ENCODE measurements around the gene NSUN5.
A peak's percentile ranks its signal among the peaks of the same experiment; 100 is the strongest.
"Not testable (repeated sequence)": the region's sequence is repeated elsewhere in the genome, so short reads cannot be mapped to it uniquely, and the experiment has no call there.

NSUN5 gene

DNA sequence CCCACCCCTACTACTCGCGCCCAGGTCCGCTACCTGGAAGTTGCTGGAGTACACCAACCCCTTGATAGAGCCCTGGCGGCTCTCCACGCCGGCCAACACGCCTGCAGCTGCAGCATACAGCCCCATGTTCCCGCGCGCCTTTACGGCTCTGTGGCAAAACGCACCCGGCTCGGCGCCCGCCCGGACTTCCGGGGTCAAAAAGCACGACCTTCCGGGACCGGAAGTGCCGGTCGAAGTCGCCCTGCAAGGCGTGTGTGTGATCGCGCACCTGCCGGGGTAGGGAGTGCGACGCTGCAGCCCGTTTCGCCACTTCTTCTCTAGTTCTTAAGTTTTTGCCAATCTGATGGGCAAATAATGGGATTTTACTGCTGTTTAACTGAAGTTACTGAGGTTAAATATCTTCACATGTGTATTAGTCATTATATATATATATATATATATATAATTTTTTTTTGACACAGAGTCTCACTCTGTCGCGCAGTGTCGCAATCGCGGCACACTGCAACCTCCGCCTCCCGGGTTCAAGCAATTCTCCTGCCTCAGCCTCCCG, at the start of gene NSUN5:
Gene NSUN5, minus strand, starts transcription at position 162 of the 550 bp plus-strand sequence. Its CDS starts 36 bp downstream, at position 126.
- DNase-seq = peak; percentile 90

DNA sequence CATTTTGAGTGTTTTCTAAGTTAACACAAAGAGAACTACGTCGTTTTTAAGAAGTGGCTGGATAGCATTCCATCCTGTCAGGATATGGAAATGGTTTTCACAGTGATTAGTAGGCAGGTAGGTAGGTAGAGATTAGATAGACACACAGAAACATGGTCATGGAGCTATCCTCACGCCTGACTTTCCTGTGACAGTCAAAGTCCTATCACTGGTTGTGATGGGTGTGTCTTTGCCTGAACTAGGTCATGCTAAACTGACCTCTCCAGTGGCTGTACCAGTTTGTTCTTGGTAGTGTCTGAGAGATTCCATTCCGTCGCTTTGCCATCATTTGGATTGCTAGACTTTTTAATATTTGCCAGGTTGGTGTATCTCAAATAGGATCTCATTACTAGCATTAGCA, 47.5 kb upstream of the NSUN5 start:
- DNase-seq = no peak

DNA sequence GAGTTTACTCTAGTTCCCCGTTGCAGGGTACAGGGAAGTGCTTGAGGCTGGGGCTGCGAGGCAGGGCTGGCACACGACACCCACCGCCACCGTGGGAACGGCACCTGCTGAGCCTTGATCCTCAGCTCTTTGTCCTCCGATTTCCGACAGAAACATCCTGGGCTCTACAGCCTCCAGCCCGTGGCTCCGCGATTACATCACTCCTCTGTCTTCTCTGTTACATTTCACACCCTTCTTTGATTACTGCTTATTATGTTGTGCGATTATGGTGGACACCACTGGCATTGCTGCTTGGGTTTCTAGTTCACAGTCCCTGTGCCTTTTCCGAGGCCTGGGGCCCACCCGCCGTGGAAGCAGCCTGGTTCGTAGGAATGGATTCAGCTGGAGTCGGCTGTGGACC, 46.2 kb upstream of the NSUN5 start:
- no peak for DNase-seq

DNA sequence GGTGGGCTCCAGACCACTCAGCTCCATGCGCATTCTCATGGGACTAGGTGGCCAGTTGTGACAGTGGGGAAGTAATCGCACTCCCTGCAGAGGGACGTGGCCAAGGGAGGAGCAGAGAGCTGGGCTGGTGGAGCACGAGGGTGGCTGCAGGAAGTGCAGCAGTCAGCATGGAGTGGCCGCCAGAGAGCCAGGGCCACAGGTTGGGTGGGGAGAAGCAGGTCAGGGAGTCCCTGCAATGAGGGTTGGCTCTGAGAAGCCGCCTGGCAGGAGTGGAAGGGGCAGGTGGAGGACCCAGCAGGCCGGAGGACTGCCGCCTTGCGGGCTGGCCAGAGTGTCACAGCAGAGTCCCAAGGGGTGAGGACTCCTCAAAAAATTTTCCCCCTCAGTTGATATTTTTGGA, 45.6 kb upstream of the NSUN5 start:
- no peak for DNase-seq

DNA sequence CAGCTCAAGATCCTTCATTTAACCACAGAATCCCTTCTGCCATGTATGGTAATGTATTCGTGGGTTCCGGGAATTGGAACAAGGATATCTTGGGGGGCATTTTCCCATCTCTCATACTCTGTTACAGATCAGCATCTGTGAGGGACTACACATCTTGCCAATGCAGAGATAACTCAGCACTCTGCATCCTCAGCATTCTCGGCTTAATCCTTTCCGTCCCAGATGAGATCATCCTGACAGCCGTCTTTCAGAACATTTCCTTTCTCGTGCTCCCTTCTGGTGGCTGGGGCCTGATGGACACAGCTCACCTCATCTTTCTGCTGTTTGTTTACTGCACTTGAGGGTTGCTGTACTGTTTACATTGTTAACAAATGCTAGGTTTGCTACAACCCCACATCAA, 44.6 kb upstream of the NSUN5 start:
- no peak for DNase-seq

DNA sequence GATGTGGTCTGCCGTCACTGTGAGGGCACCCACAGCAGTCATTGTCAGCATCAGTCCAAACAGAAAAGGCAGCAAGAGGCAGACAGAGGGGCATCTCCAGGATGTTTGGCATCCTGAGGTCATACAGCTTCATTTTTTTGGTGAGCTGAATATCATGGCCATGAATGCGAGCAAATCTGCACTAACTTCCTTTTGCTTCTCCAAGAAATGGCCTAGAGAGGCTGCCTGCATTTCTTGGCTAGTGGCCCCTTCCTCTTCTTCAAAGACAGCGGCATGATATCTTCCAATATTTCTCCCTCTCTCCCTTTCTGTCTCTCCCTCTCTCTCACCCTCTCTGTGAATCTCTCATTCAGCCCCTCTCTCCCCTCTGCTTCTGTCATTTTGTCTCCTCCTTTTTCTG, 44.2 kb upstream of the NSUN5 start:
- DNase-seq = no peak

DNA sequence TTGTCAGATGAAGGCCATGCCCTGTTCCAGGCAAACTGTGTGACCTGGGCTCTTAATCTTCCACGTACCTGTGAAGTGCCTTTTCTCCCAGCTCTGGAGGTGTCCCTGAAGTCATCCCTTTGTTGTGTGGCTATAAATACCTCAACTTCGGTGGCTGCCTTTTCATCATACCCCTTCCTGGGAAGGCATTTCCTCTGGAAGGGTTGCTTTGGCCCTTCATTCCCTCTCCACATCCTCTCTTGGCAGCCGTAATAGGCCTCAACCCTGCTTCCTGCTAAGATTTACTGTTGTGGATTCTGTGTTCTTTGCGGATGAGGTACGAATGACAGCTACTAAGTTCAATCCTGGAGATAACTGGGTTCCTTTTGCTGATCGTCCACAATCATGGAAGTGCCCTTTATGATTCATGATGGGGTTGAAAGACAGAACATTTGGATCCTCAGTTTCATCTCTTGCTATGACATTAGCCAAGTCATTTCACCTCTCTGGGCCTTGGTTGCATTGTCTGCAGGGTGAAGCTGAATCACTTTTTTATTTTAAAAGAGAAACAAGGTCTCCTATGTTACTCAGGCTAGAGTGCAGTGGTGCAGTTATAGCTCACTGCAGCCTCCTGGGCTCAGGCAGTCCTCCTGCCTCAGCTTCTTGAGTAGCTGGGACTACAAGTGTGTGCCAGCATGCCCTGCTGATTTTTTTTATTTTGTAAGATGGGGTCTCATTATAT, 43.0 kb upstream of the NSUN5 start:
- no peak for DNase-seq

DNA sequence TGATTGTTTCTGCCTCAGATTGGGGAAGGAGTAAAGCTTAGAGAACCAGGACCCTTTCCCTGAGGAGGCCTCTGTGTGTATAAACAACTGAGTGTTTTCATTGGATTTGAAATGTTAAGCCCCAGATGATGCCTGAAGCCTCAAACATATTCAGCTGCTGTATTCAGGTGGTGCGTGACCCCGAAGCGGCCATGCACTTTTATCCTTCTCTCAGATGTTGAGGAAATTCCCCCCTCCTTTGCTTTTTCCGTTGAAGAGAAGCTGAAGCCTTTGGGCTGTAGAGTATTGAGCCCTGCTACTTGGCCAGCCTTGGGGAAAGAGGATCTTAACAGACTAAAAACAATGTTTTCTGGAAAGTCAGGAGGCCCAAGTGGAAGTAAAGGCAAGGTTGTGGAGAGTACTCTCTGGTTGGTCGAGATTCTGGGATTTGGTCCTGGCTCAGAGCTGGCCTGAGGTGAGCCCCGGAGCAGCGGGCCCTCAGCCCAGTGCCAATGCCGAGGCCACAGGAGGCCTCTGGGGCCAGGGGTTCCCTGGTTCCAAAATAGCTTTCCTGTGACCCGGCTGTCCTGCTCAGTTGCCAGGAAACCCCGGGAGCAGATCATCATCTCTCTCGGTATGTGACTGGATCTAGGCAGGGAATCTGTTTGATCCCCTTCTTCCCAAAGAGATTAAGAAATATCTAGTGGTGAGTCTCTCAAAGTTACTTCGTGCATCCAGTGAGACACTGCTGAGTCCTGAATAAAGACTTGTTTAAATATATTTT, 41.9 kb upstream of the NSUN5 start:
- DNase-seq = no peak

DNA sequence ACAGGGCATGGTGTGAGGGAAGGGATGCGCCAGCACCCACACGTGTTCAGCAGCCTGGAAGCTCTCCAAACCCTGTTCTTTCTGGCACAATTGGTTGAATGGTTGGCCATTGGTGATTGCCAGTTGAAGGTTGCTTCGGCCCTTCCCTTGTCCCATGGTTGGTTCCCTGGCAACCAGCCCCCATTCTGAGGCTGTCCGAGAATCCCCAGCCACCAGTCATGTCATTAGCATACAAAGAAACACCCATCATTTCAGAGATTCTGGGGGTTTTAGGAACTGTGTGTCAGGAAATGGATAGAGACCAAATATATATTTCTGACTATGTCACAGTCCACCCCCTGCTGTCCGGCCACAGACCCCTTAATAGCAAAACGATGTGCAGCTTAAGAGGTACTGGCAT, 41.1 kb upstream of the NSUN5 start:
- DNase-seq = no peak

DNA sequence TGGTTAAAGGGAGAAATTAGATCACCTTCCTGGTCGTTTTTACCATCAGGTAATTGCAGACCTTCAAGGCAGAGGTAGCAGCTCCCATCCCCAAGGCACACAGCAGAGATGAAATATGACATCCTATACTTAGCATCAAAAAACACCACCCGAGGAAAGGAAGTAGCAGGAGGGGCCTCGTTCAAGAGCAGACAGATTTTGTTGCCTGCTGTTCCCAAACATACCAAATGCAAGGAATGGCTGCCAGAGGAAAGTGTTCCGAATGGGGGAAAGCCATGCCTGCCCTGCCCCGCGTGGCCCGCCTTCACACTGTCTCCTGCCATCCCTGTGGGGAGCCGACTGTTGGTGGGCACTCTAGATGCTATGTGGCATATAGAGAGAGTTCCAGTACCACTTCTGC, 37.3 kb upstream of the NSUN5 start:
- no peak for DNase-seq

DNA sequence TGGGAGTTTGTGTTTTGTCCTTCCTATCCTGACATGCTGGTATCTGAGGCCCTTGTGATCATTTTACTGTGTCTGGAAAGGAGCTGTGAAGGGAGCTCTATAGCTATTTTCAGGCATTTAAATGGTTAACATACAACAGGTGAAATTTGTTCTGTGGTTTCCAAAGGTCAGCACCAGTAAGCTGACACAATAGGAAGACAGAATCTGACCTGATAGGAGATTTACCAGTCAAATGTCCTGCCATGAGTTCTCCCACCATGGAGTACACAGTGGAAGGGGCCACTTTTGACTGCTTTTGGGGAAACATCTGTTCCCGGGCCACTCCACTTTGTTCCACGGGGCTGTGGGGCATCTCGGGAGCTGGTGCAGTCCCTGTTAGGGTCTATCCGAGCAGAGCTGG, 36.9 kb upstream of the NSUN5 start:
- DNase-seq = no peak

DNA sequence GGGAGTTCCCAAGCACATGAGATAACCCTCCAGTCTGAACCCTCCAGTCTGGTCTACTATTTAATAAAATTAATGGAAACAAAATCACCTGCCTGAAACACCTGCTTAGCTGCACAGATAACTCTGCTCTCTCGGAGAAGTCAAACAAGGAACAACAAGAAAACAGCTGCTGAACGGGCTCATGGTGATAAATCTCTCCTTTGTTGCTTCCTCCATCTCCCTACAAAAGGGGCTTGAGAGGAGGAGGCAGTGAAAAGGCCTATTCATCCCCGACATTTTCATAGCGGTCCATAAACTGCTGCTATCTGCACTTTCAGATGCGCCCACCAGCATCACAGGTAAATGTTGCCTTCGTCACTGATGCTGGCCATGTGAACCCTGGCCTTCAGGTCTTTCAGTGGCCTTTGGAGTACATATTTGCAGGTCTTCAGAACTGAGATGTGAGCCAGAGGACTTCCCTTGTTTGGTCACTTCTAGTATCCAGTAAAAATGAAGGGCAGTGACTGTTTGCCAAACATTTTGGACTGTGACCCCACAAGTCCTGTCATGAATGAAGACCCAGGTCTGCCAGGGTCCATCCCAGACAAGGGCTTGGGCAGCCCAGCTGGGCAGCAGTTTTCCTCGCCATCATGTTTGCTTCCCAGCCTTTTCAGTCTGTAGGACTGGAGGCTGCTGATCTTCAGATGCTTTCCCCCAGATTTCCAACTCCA, 35.2 kb upstream of the NSUN5 start:
- DNase-seq = no peak

DNA sequence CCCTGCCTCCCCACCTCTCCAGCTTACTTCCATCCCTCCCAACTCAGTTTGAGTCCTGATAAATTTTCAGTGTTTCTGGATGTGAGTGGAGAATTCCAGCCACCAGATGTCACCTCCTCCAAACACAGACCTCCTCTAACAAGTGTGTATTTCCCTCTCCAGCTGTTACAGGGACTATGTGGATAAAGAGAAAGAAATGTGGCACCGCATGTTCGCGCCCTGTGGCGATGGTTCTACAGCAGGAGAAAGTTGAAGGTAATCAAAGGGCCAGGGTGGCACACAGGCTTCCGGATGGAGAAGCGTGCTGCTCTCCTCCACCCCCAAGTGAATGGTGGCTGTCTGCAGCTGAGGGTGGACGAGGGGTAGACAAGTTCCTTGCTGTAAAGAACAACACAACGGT, 34.0 kb upstream of the NSUN5 start:
- DNase-seq = no peak

DNA sequence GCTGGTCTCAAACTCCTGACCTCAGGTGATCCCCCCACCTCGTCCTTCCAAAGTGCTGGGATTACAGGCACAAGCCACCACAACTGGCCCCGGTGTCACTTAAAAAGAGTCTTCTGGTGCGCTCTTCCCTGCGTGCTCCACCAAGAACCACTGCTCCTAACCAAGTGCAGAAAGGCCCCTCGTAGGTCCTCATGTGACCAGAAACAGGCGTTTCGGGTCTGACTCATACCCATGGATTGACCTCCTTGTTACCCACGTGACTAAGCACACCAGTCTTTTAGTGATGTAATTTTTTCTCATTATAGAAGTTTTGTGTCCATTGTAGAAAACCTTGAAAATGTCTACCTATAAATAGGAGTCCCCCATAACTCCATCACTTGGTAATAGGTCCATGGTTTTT, 33.3 kb upstream of the NSUN5 start:
- DNase-seq = no peak

DNA sequence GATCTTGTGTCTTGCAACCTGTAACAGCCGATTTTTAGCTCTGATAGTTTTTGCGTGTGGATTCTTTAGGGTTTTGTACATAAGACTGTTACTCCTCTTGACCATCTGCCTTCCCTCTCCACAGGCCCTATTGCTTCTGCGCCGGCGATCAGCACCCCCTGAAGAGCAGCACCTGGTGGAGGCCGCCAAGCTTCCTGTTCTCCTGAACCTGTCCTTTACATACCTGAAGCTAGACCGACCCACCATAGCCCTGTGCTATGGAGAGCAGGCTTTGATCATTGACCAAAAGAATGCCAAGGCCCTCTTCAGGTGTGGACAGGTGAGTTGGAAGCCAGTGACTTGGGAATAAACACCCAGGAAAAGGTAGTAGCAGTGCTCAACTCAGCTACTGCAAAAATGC, 31.9 kb upstream of the NSUN5 start:
- DNase-seq = no peak

DNA sequence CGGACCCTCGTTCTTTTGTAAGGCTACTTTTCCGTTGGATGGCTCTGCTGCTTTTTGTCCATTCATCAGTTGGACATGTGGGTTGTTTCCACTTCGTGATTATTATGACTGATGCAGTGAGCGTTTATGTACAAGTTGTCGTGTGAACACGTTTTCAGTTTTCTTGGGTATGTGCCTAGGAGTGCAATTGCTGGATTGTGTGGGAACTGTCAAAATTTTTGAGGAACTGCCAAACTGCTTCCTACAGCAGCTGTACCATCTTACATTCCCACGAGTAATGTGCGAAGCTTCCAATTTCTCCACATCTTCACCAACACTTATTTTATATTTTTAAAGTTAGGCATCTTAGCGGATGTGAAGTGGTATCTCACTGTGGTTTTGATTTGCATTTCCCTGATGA, 29.7 kb upstream of the NSUN5 start:
- no peak for DNase-seq

DNA sequence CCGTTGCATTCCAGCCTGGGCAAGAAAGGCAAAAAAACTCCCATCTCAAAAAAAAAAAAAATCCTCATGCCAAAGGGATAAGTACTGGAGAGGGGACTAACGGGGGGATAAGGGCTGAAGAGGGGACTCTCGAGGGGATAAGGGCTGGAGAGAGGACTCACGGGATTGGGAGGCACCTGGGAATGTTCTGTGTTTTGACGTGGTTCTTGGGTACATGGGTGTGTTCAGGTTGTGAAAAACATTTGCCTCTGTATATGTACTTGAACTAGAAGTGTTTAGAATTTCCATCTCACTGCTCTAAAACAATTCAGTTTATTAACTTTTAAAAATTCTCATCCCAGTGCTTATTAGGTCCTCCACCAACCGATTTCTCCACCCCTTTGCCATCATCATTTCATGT, 23.8 kb upstream of the NSUN5 start:
- no peak for DNase-seq

DNA sequence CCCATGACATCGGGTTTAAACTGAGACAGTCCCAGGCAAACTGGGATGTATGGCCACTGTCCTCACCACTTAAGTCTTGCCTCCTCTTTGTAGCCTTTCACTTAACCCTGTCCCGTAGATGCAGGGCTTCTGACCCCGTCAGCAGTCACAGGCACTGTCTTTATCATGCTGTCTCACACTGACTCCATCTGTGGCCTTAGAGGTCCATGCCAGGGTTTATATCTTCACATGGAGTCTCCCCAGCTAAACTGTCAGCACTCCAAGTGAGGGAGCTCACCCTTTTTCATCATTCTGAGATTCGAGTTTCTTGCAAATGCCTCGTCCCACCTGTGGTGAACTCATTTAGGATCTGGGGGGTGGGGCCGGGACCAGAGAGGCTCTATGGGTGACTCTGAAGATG, 22.1 kb upstream of the NSUN5 start:
- DNase-seq = no peak

DNA sequence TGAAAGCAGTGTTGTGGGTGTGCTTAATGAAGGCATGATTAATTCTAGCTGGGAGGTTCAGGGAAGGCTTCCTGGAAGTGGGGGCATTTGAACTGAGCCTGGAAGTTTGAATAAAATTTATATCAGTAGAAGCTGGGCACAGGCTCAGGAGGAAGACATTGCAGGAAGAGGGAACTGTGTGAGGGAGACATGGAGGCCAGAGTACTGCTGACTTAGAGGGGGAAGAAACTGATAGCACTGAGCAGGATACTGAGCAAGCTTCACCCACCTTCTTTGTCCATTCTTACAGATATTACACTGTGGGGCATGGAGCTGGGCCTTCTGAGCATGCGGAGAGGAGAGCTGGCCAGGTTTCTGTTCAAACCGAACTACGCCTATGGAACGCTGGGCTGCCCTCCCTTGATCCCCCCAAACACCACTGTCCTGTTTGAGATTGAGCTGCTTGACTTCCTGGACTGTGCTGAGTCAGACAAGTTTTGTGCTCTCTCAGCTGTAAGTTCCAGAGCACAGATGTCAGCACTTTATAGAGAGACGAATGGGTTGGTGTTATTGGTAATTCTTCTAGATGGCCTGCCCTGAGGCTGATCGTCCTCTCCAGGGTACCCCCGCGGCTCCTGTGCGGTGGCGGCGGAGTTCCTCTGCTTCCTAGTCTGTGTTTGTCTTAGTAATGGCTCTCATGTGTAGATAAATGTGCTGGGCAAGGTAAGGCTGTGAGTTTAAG, 21.4 kb upstream of the NSUN5 start:
- DNase-seq = no peak

DNA sequence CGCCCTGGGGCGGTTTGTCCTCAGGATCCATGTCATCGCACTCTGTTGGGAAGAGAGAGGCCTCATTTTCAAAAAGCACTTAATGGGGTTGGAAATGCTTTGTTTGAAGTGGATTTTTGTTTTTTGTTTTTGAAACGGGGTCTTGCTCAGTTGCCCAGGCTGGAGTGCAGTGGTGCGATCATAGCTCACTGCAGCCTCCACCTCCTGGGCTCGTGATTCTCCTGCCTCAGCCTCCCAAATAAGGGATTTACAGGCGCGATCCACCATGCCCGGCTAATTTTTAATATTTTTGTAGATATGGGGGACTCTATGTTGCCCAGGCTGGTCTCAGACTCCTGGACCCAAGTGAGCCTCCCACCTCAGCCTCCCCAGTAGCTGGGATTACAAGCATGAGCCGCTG, 20.1 kb upstream of the NSUN5 start:
- DNase-seq = no peak

DNA sequence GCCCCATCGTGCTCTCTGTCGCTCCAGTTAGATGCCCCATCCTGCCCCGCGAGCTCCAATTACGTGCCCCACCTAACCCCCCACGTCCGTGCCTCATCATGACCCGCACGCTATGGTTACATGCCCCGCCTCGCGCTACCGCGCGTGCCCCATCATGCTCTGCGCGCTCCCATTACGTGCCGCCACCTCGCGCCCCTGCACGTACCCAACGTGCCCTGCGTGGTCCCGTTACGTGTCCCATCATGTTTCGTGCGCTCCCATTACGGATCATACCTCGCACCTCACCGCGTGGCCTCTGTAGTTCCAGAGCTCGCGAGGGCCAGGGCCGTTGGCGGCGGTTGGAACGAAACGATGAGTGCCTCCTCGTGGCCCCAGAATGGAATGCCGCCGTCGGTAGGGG, 19.3 kb upstream of the NSUN5 start, which contains the start of the genes FKBP6 and TRIM50:
Gene FKBP6, plus strand, starts transcription at position 240 of the 400 bp plus-strand sequence. CDS start 268 bp downstream, outside the sequence.
Gene TRIM50, minus strand, starts transcription at position 161 of the 400 bp plus-strand sequence. CDS start 3,295 bp downstream, outside the sequence.
- not testable (repeated sequence) for DNase-seq

DNA sequence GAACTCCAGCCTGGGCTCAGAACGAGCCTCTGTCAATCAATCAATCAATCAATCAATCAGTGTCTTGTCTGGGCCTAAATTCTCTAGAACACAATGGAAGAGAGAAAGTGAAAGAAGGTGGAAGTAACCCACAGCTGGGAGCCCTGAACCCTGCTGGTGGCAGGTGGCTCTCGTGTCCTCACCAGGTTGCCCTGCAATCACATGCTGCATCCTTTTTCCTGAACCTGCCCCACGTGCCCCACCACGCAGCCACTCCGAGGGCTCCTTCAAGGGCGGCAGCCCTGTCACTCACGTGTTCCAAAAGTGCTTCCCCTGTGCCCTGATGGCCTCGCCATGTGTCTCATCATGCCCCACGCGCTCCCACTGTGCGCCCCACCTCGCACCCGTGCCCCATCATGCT, 18.8 kb upstream of the NSUN5 start:
- not testable (repeated sequence) for DNase-seq

DNA sequence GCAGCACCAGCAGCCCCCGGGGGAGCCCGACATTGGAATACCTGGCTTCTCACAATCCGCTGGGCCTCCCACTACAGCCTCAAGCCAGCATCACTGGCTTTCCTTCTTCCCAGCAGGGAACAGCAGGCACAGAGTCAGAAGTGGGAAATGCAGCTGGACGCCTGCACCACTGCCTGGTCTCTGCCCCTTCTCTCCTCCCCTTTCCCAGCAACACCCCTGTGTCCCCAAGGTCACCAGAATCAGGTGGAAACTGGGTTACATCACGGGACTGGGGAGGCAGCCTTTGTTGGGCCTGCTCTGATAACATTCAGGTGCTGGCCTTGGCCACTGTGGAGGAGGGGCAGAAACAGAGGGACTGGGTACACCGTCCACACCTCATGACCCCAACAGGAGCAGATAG, 16.8 kb upstream of the NSUN5 start:
- DNase-seq = not testable (repeated sequence)
